Hepatocyte (in vitro differentiated cells): ENCODE data around the gene RAD23B. TPM values are rescaled to one million over a fixed set of nuclear protein-coding genes. Genes with fewer than 3 reads are reported as not detected.

Source experiments
- DNase-seq: peaks from one replicate; pipeline ENCODE4 v3.0.0-alpha.2; 2016; ENCODE audit warnings: low spot score
- H2AFZ ChIP-seq: fragments of 200-600 bp; sonication (generic); 2 replicates; pipeline ENCODE4 v1.6.0; 2016; ENCODE audit warnings: antibody characterized with exemption, mild to moderate bottlenecking
- H3K27ac ChIP-seq: fragments of 200-600 bp; sonication (generic); 2 replicates; pipeline ENCODE4 v1.5.1; 2016; ENCODE audit warnings: mild to moderate bottlenecking
- H3K27me3 ChIP-seq: fragments of 200-600 bp; sonication (generic); 2 replicates; pipeline ENCODE4 v1.6.1; 2016
- H3K36me3 ChIP-seq: fragments of 200-600 bp; sonication (generic); replicated peaks from 2 replicates; pipeline ENCODE4 v1.5.1; 2016; ENCODE audit warnings: low read depth; ENCODE audit not compliant: insufficient read depth
- H3K4me1 ChIP-seq: fragments of 200-600 bp; sonication (generic); 2 replicates; pipeline ENCODE4 v1.5.1; 2016; ENCODE audit warnings: mild to moderate bottlenecking, moderate library complexity; ENCODE audit not compliant: insufficient read depth
- H3K4me2 ChIP-seq: fragments of 200-600 bp; sonication (generic); 2 replicates; pipeline ENCODE4 v1.6.0; 2016
- H3K4me3 ChIP-seq: fragments of 200-600 bp; sonication (generic); 2 replicates; pipeline ENCODE4 v1.5.1; 2016; ENCODE audit warnings: mild to moderate bottlenecking
- H3K79me2 ChIP-seq: fragments of 200-600 bp; sonication (generic); 2 replicates; pipeline ENCODE4 v1.6.0; 2017; ENCODE audit warnings: mild to moderate bottlenecking
- H3K9me2 ChIP-seq: fragments of 200-600 bp; sonication (generic); replicated peaks from 2 replicates; pipeline ENCODE4 v1.6.0; 2017; ENCODE audit warnings: mild to moderate bottlenecking; ENCODE audit not compliant: insufficient read depth
- H3K9me3 ChIP-seq: fragments of 200-600 bp; sonication (generic); 2 replicates; pipeline ENCODE4 v1.5.1; 2016; ENCODE audit warnings: low read depth, mild to moderate bottlenecking
- H4K20me1 ChIP-seq: fragments of 200-600 bp; sonication (generic); 2 replicates; pipeline ENCODE4 v1.6.0; 2016; ENCODE audit warnings: mild to moderate bottlenecking; ENCODE audit not compliant: insufficient read depth, poor library complexity, severe bottlenecking
- CTCF ChIP-seq: fragments of 200-600 bp; sonication (generic); IDR thresholded peaks from 2 replicates; pipeline ENCODE4 v1.5.1; 2016; ENCODE audit warnings: antibody characterized with exemption, mild to moderate bottlenecking; ENCODE audit not compliant: poor library complexity
- EZH2 ChIP-seq: fragments of 200-600 bp; sonication (generic); IDR thresholded peaks from 2 replicates; pipeline ENCODE4 v1.6.1; 2016; ENCODE audit warnings: antibody characterized with exemption, mild to moderate bottlenecking, borderline replicate concordance
- EZH2phosphoT487 ChIP-seq: fragments of 200-600 bp; sonication (generic); IDR thresholded peaks from one replicate; pipeline ENCODE4 v1.6.1; 2018; ENCODE audit warnings: antibody characterized with exemption, mild to moderate bottlenecking, low read depth, moderate library complexity; ENCODE audit not compliant: unreplicated experiment, severe bottlenecking
- WGBS: methylation state at CpG from one replicate; pipeline ENCODE4 v1.1.6; 2016; ENCODE audit warnings: low lambda C conversion rate; ENCODE audit errors: missing lambda C conversion rate; 5-methylcytosine and 5-hydroxymethylcytosine counted together
- polyA plus RNA-seq: library from polyadenylated mRNA; unstranded; fragments of >200 nt; fragmentation: Nextera tagmentation; extraction: Ambion mirVana; gene quantifications from 2 replicates; pipeline ENCODE4 v1.2.1, GENCODE V29; 2016
- total RNA-seq: library from RNA; depleted of rRNA; stranded (reverse); fragments of >200 nt; gene quantifications from 2 replicates; pipeline ENCODE4 v1.2.3, GENCODE V29; 2014

RAD23B gene
- total and polyA plus RNA-seq, 2 experiments from 2014 or later: 15.9 to 126 TPM

- H3K79me2 ChIP-seq: peaks cover 85% of the 10 kb centered on the region
- H3K27ac ChIP-seq: no peak overlapping the region
- H3K4me3 ChIP-seq: no peak overlapping the region
- no peak overlapping the region for H3K4me2 ChIP-seq
- H3K4me1 ChIP-seq: no peaks in the 10 kb centered on the region
- no peak for TF ChIP-seq EZH2phosphoT487
- TF ChIP-seq EZH2: no peak
- TF ChIP-seq CTCF: no peak
- no peaks in the 10 kb centered on the region for H3K27me3 ChIP-seq
- peaks cover 4% of the 10 kb centered on the region for H3K36me3 ChIP-seq
- WGBS: 100% methylated on average over 1 of the region's 1 CpG
- H3K9me2 ChIP-seq: no peaks in the 10 kb centered on the region
- peaks cover 5% of the 10 kb centered on the region for H3K9me3 ChIP-seq
- no peak for DNase-seq
- peaks cover 26% of the 10 kb centered on the region for H4K20me1 ChIP-seq
- no peak overlapping the region for H2AFZ ChIP-seq
Observed at GRCh38 chr9:107325842-107326241, 42.8 kb downstream of the RAD23B start.

GRCh38 chr9:107328510-107328909, 45.4 kb downstream of the RAD23B start:
- H3K36me3 ChIP-seq: peaks cover 4% of the 10 kb centered on the region
- H3K4me3 ChIP-seq: no peak overlapping the region
- no peaks in the 10 kb centered on the region for H3K27me3 ChIP-seq
- H3K9me2 ChIP-seq: no peaks in the 10 kb centered on the region
- WGBS: 95% methylated on average over 6 of the region's 7 CpGs
- H4K20me1 ChIP-seq: peaks cover 13% of the 10 kb centered on the region
- H3K79me2 ChIP-seq: peaks cover 68% of the 10 kb centered on the region
- no peak for TF ChIP-seq CTCF
- no peak for TF ChIP-seq EZH2
- no peak for TF ChIP-seq EZH2phosphoT487
- no peak overlapping the region for H3K27ac ChIP-seq
- H3K4me1 ChIP-seq: no peaks in the 10 kb centered on the region
- H3K9me3 ChIP-seq: peaks cover 5% of the 10 kb centered on the region
- H2AFZ ChIP-seq: no peak overlapping the region
- no peak overlapping the region for H3K4me2 ChIP-seq
- no peak for DNase-seq

GRCh38 chr9:107330420-107330819, 47.3 kb downstream of the RAD23B start:
- Histone ChIP-seq H3K9me3 (peaks cover 5% of the 10 kb centered on the region), H3K9me2 (no peaks in the 10 kb centered on the region), H3K27ac (no peak overlapping the region), H3K79me2 (peaks cover 63% of the 10 kb centered on the region), H3K27me3 (no peaks in the 10 kb centered on the region), H3K36me3 (no peaks in the 10 kb centered on the region), H3K4me1 (no peaks in the 10 kb centered on the region), H3K4me2 (no peak overlapping the region), H4K20me1 (peaks cover 13% of the 10 kb centered on the region), H3K4me3 (no peak overlapping the region), H2AFZ (no peak overlapping the region)
- no peak for DNase-seq
- 79% methylated on average over 2 of the region's 2 CpGs for WGBS
- TF ChIP-seq EZH2phosphoT487 (no peak), CTCF (no peak), EZH2 (no peak)

GRCh38 chr9:107332883-107333282, 49.8 kb downstream of the RAD23B start:
- H3K9me3 ChIP-seq: no peaks in the 10 kb centered on the region
- H3K4me3 ChIP-seq: no peak overlapping the region
- TF ChIP-seq CTCF (no peak), EZH2phosphoT487 (no peak), EZH2 (no peak)
- 95% methylated on average over 2 of the region's 2 CpGs for WGBS
- no peak overlapping the region for H3K27ac ChIP-seq
- H2AFZ ChIP-seq: no peak overlapping the region
- H3K4me2 ChIP-seq: no peak overlapping the region
- no peaks in the 10 kb centered on the region for H3K27me3 ChIP-seq
- peaks cover 9% of the 10 kb centered on the region for H4K20me1 ChIP-seq
- H3K79me2 ChIP-seq: peaks cover 44% of the 10 kb centered on the region
- H3K9me2 ChIP-seq: no peaks in the 10 kb centered on the region
- DNase-seq: no peak
- no peaks in the 10 kb centered on the region for H3K4me1 ChIP-seq
- no peaks in the 10 kb centered on the region for H3K36me3 ChIP-seq
